ENCODE measurements around the gene ACR.
A peak's percentile ranks its signal among the peaks of the same experiment; 100 is the strongest.
"Not testable (repeated sequence)": the region's sequence is repeated elsewhere in the genome, so short reads cannot be mapped to it uniquely, and the experiment has no call there.

ACR gene

DNA sequence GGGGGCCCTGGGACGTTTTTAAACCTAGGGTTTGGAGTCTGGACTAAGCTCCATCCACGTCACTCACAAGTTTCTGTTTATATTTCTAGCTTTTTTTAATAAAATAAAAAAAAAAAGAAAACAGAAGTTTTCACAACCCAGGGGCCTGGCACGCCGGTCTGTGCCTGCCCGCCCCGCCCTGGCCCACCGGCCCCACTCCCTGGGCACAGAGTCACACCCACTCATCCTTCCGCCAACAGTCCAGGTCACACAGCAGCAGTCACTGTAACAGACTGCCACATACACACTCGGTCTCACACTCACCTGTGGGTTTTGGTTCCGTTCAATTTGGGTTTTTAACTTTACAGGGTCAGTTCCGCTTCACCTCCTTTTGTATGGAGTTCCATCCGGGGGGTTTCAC lies 5.3 kb upstream of the ACR start:
- no peak for DNase-seq (ENCODE audit: low spot score)

DNA sequence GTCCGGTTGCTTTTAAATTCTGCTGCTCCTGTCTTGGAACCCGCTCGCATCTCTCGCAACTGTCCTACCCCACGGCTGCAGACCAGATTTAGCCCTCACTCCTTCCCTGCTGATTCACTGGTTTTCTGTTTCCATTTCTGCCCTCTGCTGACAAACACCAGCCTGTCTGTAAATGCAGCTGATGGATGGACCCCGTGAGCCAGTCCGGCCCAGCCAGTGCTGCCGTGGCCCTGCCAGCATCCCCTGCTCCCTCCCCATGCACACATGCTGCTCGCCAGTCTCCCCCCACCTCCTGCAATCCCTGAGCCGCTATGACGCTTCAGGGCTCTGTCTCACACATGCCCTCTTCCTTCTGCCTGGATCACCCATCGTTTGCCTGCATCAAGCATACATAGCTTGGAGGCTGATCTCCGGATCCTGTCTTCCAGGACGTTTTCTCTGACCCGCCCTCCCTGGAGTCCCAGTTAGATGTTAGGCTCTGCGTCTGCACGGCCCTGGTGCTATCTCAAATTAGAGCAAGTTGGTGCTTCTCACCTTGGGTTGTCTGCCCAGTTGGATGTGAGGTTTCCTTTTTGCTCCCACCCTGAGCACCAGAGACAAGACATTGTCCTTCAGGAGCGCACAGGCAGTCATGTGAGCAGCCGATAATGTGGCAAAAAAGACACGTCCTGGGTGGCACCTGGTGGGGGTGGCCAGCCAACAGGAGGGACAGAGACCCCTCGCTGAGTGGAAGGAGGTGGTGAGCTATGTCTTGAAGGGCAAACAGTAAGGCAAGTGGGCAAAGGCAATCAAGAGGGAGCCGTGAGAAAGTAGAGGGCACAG lies 4.3 kb upstream of the ACR start:
- DNase-seq (ENCODE audit: low spot score), result no peak

DNA sequence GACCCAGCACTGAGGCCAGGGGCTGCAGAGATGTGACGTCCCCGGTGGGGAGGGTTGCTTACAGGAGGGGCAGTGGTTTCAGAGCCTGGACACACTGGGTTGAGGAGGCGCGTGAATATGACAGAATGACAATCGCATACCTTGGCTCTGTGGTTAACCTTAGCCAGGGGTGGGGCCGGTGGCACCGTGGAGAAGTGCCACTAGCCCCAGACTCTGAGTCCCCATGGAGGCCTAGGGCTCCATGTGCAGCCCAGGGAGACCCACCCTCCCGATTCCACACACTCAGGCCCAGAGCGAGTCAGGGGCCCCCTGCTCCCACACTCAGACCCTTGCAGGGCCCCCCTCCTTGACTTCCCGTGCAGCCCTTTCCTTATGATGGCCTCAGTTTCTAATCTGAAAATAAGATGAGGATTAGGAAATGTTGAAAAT lies 3.6 kb upstream of the ACR start:
- no peak for DNase-seq (ENCODE audit: low spot score)

DNA sequence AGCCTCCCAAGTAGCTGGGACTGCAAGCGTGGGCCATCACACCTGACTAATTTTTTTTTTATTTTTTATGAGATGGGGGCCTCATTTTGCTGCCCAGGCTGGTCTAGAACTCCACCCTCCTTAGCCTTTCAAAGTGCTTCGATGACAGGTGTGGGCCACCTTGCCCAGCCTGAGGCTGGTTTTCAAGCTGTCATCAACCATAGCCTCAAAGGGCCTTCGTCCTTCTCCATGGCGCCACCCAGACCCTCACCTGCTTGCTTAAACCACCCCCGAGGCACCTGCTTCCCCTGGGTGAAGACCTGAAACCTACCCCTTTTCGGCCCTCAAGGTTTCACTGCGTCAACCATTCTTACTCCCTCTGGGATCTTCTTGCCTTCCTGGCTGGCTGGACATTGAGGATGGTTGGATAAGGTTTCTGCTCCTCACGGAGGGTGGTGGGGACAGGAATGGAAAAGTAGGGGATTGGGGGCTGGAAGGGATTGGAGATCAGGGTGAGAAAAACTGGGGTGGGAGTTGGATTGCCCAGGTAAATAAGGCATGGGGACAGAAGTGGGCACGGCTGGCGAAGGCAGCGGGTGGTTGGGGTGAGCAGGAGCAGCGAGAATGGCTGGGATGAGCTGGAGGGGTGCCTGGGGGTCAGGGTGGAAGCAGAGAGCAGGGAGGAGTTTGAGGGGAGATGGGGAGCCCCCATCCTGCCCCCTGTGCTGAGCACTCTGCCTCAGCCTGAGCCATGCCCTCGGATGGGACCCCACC lies 2.8 kb upstream of the ACR start:
- no peak for DNase-seq (ENCODE audit: low spot score)

DNA sequence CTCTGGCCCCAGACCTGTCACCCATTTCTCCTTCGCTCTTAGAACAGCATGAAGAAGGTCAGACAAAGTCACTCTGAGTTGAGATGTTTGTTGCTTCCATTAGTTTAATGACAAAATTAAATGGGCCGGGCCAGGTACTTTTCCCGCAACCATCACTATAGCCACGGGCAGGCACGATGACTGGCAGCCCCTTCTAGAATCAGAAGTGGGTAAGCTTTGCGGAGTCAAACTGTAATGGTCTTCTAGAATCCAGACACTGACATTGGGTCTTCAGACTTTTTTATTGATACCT lies 2.3 kb upstream of the ACR start:
- no peak for DNase-seq (ENCODE audit: low spot score)

DNA sequence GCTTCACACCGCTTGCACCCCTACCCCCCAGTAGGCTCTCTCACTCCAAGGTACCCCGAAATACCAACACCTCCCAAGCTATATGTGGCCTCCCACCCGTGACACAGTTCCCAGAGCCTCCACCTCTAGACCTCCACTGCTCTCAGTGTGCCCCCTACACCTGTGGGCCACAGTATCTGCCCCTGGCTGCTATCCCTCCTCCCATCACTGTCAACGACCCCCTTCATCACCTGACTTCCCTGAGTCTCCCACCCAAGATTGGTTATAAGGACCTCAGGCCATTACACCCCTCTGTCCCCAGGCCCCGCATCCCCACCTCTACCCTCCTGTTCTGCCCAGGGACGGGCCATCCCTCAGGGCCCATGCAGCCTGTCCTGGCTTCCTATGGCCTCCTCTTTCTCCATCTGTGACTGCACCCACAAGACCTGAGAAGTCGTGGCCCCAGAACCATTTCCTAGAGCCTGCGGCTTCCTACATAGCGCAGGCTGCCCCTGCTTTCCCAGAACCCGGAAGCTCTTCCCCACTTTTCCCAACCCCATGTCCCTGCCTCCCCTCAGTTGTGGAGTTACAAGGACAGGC lies 734 bp downstream of the ACR start:
- DNase-seq (ENCODE audit: low spot score), result no peak

DNA sequence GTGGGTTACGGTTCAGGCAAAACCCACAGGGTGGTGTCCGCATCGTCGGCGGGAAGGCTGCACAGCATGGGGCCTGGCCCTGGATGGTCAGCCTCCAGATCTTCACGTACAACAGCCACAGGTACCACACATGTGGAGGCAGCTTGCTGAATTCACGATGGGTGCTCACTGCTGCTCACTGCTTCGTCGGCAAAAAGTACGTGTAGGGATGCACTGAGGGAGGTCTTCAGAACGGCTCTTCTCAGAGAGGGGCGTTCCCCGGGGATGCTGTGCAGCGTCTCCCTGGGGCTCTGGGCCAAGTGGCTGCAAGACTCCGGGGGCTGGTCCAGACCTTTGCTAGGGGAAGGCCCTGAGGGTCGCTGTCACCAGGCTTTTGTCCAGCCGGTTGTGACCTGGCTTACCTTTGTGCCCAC lies 1.3 kb downstream of the ACR start:
- DNase-seq (ENCODE audit: low spot score), result no peak

DNA sequence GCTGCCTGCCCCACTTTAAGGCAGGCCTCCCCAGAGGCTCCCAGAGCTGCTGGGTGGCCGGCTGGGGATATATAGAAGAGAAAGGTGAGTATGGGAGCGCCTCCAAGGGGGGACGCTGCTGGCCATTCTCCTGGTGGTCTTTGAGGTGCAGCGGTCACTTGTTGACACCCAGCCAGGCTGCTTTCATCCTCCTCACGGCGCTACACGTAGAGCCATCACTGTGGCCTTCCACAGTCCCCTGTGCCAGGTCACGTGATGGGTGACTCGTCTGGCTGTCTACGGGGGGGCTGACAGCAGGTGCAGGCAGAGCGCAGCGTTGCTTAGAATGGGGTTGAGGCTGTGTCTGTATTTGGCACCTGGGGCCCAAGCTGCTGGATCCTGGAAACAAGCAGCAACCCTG lies 1.9 kb downstream of the ACR start:
- no peak for DNase-seq (ENCODE audit: low spot score)

DNA sequence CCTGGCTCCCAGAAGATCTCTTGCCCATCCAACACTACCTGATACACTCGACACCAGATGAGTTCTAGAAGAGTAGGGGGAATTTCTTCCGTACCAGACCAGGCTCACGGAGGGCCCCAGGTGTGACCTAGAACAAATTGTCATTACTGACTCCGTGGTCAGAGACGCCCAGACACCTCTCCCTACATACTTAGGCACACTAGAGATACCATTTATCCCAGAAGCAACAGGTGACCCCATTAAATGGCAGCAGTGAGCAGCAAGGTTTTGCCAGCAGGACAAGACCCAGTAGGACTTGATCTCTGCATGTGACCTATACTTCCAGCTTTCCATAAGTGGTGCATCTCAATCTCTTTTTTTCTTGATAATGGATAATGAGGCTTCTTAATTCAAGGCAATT lies 2.7 kb downstream of the ACR start:
- DNase-seq (ENCODE audit: low spot score), result not testable (repeated sequence)

DNA sequence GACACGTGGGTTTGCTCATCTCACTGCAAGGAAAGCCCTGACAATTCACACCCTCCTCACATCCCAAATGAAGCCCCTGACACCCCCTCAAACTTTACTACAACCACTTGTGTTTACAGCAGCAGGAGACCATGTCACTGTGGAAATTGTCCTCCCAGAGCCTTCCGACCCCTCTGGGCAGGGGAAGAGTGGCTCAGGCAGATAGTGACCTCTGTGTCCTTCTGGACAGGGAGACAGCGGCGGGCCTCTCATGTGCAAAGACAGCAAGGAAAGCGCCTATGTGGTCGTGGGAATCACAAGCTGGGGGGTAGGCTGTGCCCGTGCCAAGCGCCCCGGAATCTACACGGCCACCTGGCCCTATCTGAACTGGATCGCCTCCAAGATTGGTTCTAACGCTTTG lies 6.4 kb downstream of the ACR start:
- DNase-seq (ENCODE audit: low spot score), result not testable (repeated sequence)

DNA sequence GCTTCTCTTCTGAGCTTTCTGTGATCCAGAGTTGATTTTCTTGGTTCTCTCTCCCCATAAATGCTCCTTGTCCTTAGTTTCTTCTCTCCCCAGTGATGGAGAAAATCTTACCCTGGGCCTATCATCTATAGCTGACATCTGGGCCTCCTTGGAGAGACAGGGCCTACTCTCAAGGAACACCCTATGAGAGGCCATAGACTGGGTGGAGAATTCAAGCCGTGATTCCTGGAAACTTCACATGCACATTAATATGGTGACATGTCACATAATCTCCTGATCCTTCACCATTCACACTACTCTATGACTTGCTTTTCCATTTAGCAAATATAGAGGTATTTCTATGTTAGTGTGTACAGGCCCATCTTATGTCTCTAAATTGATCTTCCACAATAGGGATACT lies 9.5 kb downstream of the ACR start:
- not testable (repeated sequence) for DNase-seq (ENCODE audit: low spot score)

DNA sequence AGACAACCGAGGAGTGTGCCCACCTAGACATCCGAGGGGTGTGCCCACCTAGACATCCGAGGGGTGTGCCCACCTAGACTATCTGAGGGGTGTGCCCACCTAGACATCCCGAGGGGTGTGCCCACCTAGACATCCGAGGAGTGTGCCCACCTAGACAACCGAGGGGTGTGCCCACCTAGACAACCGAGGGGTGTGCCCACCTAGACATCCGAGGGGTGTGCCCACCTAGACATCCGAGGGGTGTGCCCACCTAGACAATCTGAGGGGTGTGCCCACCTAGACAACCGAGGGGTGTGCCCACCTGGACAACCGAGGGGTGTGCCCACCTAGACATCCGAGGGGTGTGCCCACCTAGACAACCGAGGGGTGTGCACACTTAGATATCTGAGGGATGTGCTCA lies 10.6 kb downstream of the ACR start:
- not testable (repeated sequence) for DNase-seq (ENCODE audit: low spot score)

DNA sequence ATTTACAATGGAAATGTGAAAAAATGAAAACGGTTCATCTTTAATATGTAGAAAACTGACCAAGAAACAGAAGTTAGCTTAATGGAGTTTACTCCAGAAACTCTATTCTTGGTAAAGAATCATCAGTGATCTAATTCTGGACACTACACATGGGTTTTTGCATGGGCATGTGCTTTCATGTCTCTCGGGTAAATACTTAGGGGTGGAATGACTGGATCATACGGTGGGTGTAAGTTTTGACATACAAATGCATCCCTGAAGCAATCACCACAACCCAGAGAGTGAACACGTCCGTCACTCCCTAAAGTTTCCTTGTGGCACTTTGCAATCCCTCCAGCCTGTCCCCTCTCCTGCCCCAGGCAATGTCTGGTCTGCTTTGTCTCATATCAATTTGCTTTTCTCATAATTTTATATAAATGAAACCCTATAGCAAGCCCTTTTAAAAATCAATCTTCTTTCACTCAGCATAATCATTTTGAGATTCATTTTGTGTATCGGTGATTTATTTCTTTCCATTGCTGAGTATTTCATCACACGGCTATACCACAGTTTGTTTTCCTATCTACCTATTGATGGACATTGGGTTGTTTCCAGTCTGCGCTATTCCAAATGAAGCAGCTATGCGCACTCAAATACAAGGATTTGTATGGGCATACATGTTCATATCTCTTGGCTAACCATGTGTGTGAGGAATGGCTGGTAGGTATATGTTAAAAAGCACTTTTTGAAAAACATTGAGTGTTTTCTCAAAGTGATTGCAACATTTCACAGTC lies 11.5 kb downstream of the ACR start:
- not testable (repeated sequence) for DNase-seq (ENCODE audit: low spot score)

DNA sequence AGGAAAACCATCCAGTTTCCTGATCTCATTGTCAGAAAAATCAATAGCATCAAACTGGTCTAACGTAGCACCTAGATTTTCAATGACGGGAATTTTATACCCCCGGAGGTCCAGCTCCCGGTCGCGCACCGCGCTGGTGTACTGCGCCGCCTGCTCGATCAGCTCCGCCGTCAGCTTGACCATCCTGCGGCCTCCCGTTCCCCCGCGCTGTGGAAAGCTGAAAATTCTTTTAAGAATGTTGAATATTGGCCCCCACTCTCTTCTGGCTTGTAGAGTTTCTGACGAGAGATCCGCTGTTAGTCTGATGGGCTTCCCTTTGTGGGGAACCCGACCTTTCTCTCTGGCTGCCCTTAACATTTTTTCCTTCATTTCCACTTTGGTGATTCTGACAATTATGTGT lies 17.2 kb downstream of the ACR start:
- not testable (repeated sequence) for DNase-seq (ENCODE audit: low spot score)

DNA sequence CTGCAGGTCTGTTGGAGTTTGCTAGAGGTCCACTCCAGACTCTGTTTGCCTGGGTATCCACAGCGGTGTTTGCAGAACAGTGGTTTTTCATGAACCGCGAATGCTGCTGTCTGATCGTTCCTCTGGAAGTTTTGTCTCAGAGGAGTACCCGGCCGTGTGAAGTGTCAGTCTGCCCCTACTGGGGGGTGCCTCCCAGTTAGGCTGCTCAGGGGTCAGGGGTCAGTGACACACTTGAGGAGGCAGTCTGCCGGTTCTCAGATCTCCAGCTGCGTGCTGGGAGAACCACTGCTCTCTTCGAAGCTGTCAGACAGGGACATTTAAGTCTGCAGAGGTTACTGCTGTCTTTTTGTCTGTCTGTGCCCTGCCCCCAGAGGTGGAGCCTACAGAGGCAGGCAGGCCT lies 18.4 kb downstream of the ACR start:
- DNase-seq (ENCODE audit: low spot score), result not testable (repeated sequence)

DNA sequence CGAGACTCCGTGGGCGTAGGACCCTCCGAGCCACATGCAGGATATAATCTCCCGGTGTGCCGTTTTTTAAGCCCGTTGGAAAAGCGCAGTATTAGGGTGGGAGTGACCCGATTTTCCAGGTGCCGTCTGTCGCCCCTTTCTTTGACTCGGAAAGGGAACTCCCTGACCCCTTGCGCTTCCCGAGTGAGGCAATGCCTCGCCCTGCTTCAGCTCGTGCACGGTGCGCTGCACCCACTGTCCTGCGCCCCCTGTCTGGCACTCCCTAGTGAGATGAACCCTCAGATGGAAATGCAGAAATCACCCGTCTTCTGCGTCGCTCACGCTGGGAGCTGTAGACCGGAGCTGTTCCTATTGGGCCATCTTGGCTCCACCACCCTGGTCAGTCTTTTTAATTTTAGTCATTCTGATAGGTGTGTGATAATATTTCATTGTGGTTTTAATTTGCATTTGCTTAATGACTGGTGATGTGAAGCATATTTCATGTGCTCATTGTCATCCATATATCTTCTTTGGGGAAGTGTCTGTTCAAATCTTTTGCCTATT lies 19.0 kb downstream of the ACR start:
- peak; percentile 28 for DNase-seq (ENCODE audit: low spot score)

DNA sequence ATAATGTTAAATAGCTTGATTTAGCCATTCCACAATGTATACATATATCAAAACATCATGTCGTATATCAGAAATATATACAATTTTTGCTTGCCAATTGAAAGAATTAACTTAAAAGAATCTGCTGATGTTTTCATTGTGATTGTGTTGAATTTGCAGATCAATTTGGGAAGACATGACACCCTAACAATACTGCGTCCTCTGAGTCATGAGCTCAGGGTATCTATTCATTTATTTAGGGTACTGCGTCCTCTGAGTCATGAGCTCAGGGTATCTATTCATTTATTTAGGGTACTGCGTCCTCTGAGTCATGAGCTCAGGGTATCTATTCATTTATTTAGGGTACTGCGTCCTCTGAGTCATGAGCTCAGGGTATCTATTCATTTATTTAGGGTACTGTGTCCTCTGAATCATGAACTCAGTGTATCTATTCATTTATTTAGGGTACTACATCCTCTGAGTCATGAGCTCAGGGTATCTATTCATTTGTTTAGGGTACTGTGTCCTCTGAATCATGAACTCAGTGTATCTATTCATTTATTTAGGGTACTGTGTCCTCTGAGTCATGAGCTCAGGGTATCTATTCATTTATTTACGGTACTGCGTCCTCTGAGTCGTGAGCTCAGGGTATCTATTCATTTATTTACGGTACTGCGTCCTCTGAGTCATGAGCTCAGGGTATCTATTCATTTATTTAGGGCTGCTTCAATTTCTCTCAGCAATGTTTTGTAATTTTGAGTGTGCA lies 21.8 kb downstream of the ACR start:
- DNase-seq (ENCODE audit: low spot score), result peak; percentile 11

DNA sequence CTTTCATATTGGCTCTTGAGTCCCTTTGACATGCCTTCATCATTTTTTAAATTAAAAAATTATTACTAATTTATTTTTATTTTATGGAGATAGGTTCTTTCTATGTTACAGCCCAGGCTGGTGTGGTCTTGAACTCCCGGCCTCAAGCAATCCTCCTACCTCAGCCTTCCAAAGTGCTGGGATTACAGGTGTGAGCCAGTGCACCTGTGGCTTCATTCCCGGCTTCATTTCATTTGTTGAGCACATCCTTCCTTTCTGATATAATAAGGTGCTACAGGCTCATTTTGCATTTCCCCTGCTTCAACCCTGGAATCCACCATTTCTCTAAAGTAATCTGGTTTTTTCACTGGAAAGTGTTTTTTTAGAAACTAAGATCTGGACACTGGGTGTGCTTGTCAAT lies 23.8 kb downstream of the ACR start:
- not testable (repeated sequence) for DNase-seq (ENCODE audit: low spot score)

DNA sequence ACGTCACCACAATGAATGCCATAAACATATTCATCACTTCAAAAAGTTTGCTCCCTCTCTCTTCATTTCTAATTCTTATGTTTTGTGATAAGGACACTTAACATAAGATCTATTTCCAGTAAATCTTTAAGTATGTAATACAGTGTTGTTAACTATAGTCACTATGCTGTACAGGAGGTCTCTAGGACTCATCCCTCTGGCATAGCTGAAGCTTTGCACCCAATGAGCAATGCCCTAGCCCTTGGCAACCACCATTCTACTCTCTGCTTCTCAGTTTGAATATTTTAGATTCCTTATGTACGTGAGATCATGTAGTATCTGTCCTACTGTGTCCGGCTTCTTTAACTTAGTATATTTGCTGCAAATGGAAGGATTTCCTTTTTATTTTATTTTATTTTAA lies 26.3 kb downstream of the ACR start:
- DNase-seq (ENCODE audit: low spot score), result not testable (repeated sequence)

DNA sequence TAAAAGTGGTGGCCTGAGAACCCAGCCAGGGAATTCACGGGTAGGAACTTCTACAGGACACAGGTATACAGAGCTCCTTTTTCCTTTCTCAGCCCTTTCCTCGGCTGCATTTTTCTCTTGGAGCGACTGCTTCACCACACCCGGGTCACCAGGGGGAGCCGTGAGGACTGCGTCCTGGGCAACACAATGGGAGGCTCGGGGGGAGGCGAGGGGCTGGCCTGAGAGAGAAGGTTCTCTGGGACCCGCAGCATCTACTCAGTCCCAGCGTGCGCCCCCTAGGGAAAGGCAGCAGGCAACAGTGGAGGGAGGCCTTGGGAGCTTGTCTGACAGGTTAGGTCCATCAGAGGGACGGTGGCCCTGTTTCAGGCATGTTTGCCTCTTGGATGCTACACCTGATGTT lies 37.1 kb downstream of the ACR start:
- DNase-seq (ENCODE audit: low spot score), result not testable (repeated sequence)

DNA sequence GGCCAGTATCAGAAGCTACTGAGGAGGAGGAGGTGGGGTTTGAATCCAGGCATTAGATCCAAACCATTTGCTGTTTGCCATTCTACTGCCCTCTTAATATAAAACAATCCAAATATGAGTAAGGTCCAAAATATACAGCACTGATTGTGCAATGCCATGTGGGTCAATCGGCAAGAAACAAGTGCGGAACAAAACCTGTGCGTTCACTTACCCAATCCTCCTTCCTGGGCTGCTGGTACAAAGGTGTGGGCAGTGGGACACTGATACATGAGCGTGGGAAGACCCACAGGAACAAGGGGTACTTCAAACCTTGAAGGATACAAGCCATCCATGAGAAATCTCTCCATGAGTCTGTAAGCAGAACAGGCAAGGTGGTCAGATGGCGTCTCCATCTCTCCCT lies 39.6 kb downstream of the ACR start:
- not testable (repeated sequence) for DNase-seq (ENCODE audit: low spot score)

All from LoVo (cell line).